Astrocyte (in vitro differentiated cells and primary cell): ENCODE measurements around the gene ZNF75A.

Source experiments
- EZH2 ChIP-seq: IDR thresholded peaks from 2 replicates; pipeline ENCODE4 v1.6.1; 2012; ENCODE audit warnings: mild to moderate bottlenecking, low read length, inconsistent platforms; ENCODE audit not compliant: insufficient read depth
- TF ChIP-seq, protein P1 (sequence below): IDR thresholded peaks from 2 replicates; pipeline ENCODE4 v1.5.1; 2011; ENCODE audit warnings: low read depth, mild to moderate bottlenecking, inconsistent platforms, low read length, moderate library complexity; ENCODE audit not compliant: insufficient read depth

DNA sequence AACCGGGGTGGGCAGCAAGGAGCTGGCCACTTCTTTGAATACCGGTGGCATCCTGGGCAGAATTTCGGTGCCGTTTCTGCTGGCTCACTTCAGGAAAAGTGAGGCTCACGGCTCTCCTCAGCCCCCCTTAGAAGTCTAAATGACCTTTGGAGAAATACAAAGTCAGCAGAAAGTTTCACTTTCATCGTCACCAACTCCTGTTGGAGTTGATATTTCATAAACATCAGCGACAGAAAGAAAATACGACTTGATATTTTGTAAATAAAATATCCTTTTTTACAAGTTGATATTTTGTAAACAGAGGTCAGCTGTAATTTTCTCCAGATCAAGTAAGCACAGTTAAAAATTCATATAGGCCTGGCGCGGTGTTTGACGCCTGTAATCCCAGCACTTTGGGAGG lies 781 bp downstream of the ZNF75A start:
- TF ChIP-seq, protein P1, sequence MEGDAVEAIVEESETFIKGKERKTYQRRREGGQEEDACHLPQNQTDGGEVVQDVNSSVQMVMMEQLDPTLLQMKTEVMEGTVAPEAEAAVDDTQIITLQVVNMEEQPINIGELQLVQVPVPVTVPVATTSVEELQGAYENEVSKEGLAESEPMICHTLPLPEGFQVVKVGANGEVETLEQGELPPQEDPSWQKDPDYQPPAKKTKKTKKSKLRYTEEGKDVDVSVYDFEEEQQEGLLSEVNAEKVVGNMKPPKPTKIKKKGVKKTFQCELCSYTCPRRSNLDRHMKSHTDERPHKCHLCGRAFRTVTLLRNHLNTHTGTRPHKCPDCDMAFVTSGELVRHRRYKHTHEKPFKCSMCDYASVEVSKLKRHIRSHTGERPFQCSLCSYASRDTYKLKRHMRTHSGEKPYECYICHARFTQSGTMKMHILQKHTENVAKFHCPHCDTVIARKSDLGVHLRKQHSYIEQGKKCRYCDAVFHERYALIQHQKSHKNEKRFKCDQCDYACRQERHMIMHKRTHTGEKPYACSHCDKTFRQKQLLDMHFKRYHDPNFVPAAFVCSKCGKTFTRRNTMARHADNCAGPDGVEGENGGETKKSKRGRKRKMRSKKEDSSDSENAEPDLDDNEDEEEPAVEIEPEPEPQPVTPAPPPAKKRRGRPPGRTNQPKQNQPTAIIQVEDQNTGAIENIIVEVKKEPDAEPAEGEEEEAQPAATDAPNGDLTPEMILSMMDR, result no peak
- no peak for TF ChIP-seq EZH2
